Neural cell (in vitro differentiated cells): ENCODE results near the gene VSTM4. TPM values are rescaled to one million over a fixed set of nuclear protein-coding genes. Genes with fewer than 3 reads are reported as not detected.

Source experiments
- H2AFZ ChIP-seq: fragments of 200-600, 300-800 bp; sonication (generic), shearing (Covaris generic); 2 replicates; pipeline ENCODE4 v1.6.0; 2014; ENCODE audit warnings: low read depth, mild to moderate bottlenecking, antibody characterized with exemption, low read length, moderate library complexity
- H3F3A ChIP-seq: fragments of 200-600 bp; shearing (Covaris generic); 2 replicates; pipeline ENCODE4 v1.6.1; 2016; ENCODE audit warnings: mild to moderate bottlenecking, moderate library complexity, mixed read lengths, antibody characterized with exemption, low read length; ENCODE audit not compliant: insufficient read depth, poor library complexity, severe bottlenecking
- H3K27ac ChIP-seq: fragments of 200-600, 300-800 bp; sonication (generic), shearing (Covaris generic); 2 replicates; pipeline ENCODE4 v1.5.1; 2014; ENCODE audit warnings: mild to moderate bottlenecking, low read length, moderate library complexity
- H3K27me3 ChIP-seq: fragments of 300-800, 200-600 bp; sonication (generic), shearing (Covaris generic); 2 replicates; pipeline ENCODE4 v1.6.0; 2014; ENCODE audit warnings: mild to moderate bottlenecking, low read depth, low read length, moderate library complexity; ENCODE audit not compliant: insufficient read depth
- H3K36me3 ChIP-seq: fragments of 300-800, 200-600 bp; sonication (generic), shearing (Covaris generic); 2 replicates; pipeline ENCODE4 v1.5.1; 2014; ENCODE audit warnings: mild to moderate bottlenecking, antibody characterized with exemption, low read length, moderate library complexity; ENCODE audit not compliant: insufficient read depth
- H3K4me2 ChIP-seq: fragments of 300-800, 200-600 bp; sonication (generic), shearing (Covaris generic); 2 replicates; pipeline ENCODE4 v1.6.0; 2014; ENCODE audit warnings: mild to moderate bottlenecking, low read length
- H3K4me3 ChIP-seq: fragments of 300-800, 200-600 bp; sonication (generic), shearing (Covaris generic); 2 replicates; pipeline ENCODE4 v1.5.1; 2014; ENCODE audit warnings: mild to moderate bottlenecking, low read length, moderate library complexity
- H3K79me2 ChIP-seq: fragments of 200-600 bp; shearing (Covaris generic); replicated peaks from 2 replicates; pipeline ENCODE4 v1.6.0; 2014; ENCODE audit warnings: mild to moderate bottlenecking, low read length, moderate library complexity; ENCODE audit not compliant: insufficient read depth
- H3K9ac ChIP-seq: fragments of 300-800, 200-600 bp; sonication (generic), shearing (Covaris generic); 2 replicates; pipeline ENCODE4 v1.6.1; 2016; ENCODE audit warnings: mild to moderate bottlenecking, low read length, mixed read lengths
- H3K9me2 ChIP-seq: fragments of 200-600 bp; shearing (Covaris generic); 2 replicates; pipeline ENCODE4 v1.6.1; 2016; ENCODE audit warnings: mild to moderate bottlenecking, low read length, mixed read lengths; ENCODE audit not compliant: insufficient read depth
- H3K9me3 ChIP-seq: fragments of 200-600, 300-800 bp; sonication (generic), shearing (Covaris generic); 2 replicates; pipeline ENCODE4 v1.6.1; 2016; ENCODE audit warnings: mild to moderate bottlenecking, mixed run types, low read length, moderate library complexity, mixed read lengths
- H4K20me1 ChIP-seq: fragments of 200-600 bp; shearing (Covaris generic); 2 replicates; pipeline ENCODE4 v1.6.1; 2016; ENCODE audit warnings: mild to moderate bottlenecking, mixed run types; ENCODE audit not compliant: insufficient read depth
- EP300 ChIP-seq: fragments of 450-650 bp; conservative IDR thresholded peaks from 2 replicates; pipeline ENCODE4 v1.6.1; 2014; ENCODE audit warnings: antibody characterized with exemption, mild to moderate bottlenecking, moderate library complexity; ENCODE audit not compliant: poor library complexity, severe bottlenecking
- EZH2 ChIP-seq: fragments of 200-600, 300-800 bp; shearing (Covaris generic), sonication (generic); IDR thresholded peaks from 2 replicates; pipeline ENCODE4 v1.6.1; 2014; ENCODE audit warnings: antibody characterized with exemption, low read length, borderline replicate concordance, mild to moderate bottlenecking; ENCODE audit not compliant: insufficient read depth, poor library complexity, severe bottlenecking
- MXI1 ChIP-seq: fragments of 450-650 bp; conservative IDR thresholded peaks from 2 replicates; pipeline ENCODE4 v1.6.1; 2014; ENCODE audit warnings: antibody characterized with exemption, mild to moderate bottlenecking; ENCODE audit not compliant: poor library complexity, severe bottlenecking
- POLR2AphosphoS5 ChIP-seq: IDR thresholded peaks from 2 replicates; pipeline ENCODE4 v1.6.1; 2012
- RAD21 ChIP-seq: fragments of 450-650 bp; conservative IDR thresholded peaks from 2 replicates; pipeline ENCODE4 v1.6.1; 2014; ENCODE audit warnings: antibody characterized with exemption, mild to moderate bottlenecking, moderate library complexity
- SMC3 ChIP-seq: fragments of 450-650 bp; conservative IDR thresholded peaks from 2 replicates; pipeline ENCODE4 v1.6.1; 2014; ENCODE audit warnings: antibody characterized with exemption, mild to moderate bottlenecking, moderate library complexity; ENCODE audit not compliant: poor library complexity
- TAF1 ChIP-seq: IDR thresholded peaks from 2 replicates; pipeline ENCODE4 v1.6.1; 2012; ENCODE audit warnings: low read depth
- polyA plus RNA-seq: library from polyadenylated mRNA; depleted of rRNA; stranded (reverse); fragments of >200 nt; gene quantifications from 2 replicates; pipeline ENCODE4 v1.2.3, GENCODE V29; 2014
- TF ChIP-seq, protein P1 (sequence below): fragments of 450-650 bp; IDR thresholded peaks from 2 replicates; pipeline ENCODE4 v1.5.1; 2014; ENCODE audit warnings: antibody characterized with exemption, mild to moderate bottlenecking, moderate library complexity; ENCODE audit not compliant: poor library complexity, severe bottlenecking
- TF ChIP-seq, protein P2 (sequence below): IDR thresholded peaks from 2 replicates; pipeline ENCODE4 v1.6.1; 2012; ENCODE audit warnings: borderline replicate concordance

Gene VSTM4
- polyA plus RNA-seq, 1 donor from 2014 or later, result 0.52 TPM

DNA sequence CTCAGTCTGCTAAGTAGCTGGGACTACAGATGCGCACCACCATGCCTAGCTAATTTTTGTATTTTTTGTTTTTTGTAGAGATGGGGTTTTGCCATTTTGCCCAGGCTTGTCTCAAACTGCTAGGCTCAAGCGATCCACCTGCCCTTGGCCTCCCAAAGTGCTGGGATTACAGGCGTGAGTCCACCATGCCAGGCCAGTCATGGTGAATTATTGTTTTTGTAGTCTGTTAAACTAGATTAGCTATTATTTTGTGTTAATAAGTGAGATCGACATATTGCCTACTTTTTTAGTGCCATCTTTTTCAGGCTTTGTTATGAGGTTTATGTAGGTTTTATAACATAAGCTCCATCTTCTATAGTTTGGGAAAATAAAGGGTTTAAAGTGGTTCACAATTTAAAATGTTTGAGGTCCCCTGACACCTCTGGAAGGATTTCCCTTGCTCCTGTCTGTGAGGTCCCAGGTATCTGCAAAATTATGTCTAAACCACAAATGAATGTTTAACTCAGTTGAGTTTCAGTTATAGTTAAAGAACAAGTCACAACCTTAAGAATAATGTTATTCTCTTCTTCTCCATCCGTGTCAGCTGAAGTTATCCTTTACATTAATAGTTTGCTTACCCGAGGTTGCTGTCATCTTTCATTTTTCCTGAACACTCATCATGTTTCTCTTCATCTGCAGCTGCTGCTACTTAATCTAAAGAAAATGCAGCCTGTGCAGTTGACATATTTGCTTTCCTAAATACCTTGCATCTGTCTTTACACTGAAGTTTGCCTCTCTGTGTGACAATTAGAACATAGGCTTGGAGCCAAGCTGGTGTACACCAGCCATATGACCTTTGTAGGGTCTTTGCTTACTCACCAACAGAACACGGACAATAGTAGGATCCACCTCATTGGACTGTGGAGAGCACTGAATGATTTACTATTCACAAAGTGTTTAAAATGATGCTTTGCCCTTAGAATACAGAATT, 8.9 kb upstream of the VSTM4 start:
- H3K9me3 ChIP-seq, result no peaks in the 10 kb centered on the region
- no peak overlapping the region for H3K4me3 ChIP-seq
- H3K27ac ChIP-seq, result no peak overlapping the region
- TF ChIP-seq, protein P1, sequence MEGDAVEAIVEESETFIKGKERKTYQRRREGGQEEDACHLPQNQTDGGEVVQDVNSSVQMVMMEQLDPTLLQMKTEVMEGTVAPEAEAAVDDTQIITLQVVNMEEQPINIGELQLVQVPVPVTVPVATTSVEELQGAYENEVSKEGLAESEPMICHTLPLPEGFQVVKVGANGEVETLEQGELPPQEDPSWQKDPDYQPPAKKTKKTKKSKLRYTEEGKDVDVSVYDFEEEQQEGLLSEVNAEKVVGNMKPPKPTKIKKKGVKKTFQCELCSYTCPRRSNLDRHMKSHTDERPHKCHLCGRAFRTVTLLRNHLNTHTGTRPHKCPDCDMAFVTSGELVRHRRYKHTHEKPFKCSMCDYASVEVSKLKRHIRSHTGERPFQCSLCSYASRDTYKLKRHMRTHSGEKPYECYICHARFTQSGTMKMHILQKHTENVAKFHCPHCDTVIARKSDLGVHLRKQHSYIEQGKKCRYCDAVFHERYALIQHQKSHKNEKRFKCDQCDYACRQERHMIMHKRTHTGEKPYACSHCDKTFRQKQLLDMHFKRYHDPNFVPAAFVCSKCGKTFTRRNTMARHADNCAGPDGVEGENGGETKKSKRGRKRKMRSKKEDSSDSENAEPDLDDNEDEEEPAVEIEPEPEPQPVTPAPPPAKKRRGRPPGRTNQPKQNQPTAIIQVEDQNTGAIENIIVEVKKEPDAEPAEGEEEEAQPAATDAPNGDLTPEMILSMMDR, result no peak
- TF ChIP-seq EZH2, result no peak
- no peak for TF ChIP-seq POLR2AphosphoS5
- TF ChIP-seq, protein P2, sequence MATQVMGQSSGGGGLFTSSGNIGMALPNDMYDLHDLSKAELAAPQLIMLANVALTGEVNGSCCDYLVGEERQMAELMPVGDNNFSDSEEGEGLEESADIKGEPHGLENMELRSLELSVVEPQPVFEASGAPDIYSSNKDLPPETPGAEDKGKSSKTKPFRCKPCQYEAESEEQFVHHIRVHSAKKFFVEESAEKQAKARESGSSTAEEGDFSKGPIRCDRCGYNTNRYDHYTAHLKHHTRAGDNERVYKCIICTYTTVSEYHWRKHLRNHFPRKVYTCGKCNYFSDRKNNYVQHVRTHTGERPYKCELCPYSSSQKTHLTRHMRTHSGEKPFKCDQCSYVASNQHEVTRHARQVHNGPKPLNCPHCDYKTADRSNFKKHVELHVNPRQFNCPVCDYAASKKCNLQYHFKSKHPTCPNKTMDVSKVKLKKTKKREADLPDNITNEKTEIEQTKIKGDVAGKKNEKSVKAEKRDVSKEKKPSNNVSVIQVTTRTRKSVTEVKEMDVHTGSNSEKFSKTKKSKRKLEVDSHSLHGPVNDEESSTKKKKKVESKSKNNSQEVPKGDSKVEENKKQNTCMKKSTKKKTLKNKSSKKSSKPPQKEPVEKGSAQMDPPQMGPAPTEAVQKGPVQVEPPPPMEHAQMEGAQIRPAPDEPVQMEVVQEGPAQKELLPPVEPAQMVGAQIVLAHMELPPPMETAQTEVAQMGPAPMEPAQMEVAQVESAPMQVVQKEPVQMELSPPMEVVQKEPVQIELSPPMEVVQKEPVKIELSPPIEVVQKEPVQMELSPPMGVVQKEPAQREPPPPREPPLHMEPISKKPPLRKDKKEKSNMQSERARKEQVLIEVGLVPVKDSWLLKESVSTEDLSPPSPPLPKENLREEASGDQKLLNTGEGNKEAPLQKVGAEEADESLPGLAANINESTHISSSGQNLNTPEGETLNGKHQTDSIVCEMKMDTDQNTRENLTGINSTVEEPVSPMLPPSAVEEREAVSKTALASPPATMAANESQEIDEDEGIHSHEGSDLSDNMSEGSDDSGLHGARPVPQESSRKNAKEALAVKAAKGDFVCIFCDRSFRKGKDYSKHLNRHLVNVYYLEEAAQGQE, result no peak
- no peak for TF ChIP-seq TAF1
- no peak for TF ChIP-seq MXI1
- no peak for TF ChIP-seq SMC3
- TF ChIP-seq RAD21, result no peak
- no peak for TF ChIP-seq EP300
- no peaks in the 10 kb centered on the region for H4K20me1 ChIP-seq
- H3K9ac ChIP-seq, result no peak overlapping the region
- no peaks in the 10 kb centered on the region for H3K9me2 ChIP-seq
- no peaks in the 10 kb centered on the region for H3F3A ChIP-seq
- H3K4me2 ChIP-seq, result no peak overlapping the region
- H3K27me3 ChIP-seq, result no peaks in the 10 kb centered on the region
- H2AFZ ChIP-seq, result no peak overlapping the region
- no peaks in the 10 kb centered on the region for H3K36me3 ChIP-seq
- H3K79me2 ChIP-seq, result no peaks in the 10 kb centered on the region

DNA sequence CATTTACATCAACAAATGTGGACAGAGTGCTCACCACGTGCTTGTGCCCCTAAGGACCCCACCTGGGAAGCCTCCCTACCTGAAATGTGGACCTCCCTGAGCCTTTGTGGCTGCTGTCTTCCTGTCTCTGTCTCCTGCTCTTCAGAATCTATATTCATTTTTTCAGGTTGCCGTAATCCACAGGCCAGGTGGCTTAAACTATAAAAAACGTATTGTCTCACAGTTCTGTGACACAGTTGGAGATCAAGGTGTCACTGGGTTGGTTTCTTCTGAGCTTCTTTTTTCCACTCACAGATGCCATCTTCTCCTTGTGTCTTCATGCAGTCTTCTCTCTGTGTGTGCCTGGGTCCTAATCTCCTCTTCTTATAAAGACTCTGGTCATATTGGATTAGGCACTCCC, 5.6 kb upstream of the VSTM4 start:
- H3K9me2 ChIP-seq, result no peaks in the 10 kb centered on the region
- no peak overlapping the region for H3K4me2 ChIP-seq
- H3K9ac ChIP-seq, result no peak overlapping the region
- H2AFZ ChIP-seq, result no peak overlapping the region
- H3K4me3 ChIP-seq, result no peak overlapping the region
- no peaks in the 10 kb centered on the region for H3F3A ChIP-seq
- H3K27me3 ChIP-seq, result no peaks in the 10 kb centered on the region
- H4K20me1 ChIP-seq, result no peaks in the 10 kb centered on the region
- no peaks in the 10 kb centered on the region for H3K79me2 ChIP-seq
- H3K36me3 ChIP-seq, result no peaks in the 10 kb centered on the region
- no peaks in the 10 kb centered on the region for H3K9me3 ChIP-seq
- no peak overlapping the region for H3K27ac ChIP-seq
- TF ChIP-seq EP300 (no peak), MXI1 (no peak), RAD21 (no peak), TAF1 (no peak), SMC3 (no peak), EZH2 (no peak), POLR2AphosphoS5 (no peak)
- TF ChIP-seq, protein P1, result no peak
- TF ChIP-seq, protein P2, result no peak
